Airway epithelial cell (primary cell): ENCODE results near the gene ZSWIM3. TPM values are rescaled to one million over a fixed set of nuclear protein-coding genes. Genes with fewer than 3 reads are reported as not detected.

ENCODE experiments used
- total RNA-seq: library from RNA; depleted of rRNA; stranded (reverse); fragments of >200 nt; gene quantifications from 2 replicates; pipeline ENCODE4 v1.2.3, GENCODE V29; 2015

ZSWIM3 gene
- total RNA-seq = 0.74 and 2.4 TPM in 2 replicates

GRCh38 chr20:45857114-45857881, at the start of gene ZSWIM3, which contains the start of gene ACOT8:
ZSWIM3 (plus strand) TSS chr20:45857614; CDS start chr20:45857826, 212 bp downstream.
ACOT8 (minus strand) TSS chr20:45857392; CDS start chr20:45857315, 77 bp downstream.

DNA sequence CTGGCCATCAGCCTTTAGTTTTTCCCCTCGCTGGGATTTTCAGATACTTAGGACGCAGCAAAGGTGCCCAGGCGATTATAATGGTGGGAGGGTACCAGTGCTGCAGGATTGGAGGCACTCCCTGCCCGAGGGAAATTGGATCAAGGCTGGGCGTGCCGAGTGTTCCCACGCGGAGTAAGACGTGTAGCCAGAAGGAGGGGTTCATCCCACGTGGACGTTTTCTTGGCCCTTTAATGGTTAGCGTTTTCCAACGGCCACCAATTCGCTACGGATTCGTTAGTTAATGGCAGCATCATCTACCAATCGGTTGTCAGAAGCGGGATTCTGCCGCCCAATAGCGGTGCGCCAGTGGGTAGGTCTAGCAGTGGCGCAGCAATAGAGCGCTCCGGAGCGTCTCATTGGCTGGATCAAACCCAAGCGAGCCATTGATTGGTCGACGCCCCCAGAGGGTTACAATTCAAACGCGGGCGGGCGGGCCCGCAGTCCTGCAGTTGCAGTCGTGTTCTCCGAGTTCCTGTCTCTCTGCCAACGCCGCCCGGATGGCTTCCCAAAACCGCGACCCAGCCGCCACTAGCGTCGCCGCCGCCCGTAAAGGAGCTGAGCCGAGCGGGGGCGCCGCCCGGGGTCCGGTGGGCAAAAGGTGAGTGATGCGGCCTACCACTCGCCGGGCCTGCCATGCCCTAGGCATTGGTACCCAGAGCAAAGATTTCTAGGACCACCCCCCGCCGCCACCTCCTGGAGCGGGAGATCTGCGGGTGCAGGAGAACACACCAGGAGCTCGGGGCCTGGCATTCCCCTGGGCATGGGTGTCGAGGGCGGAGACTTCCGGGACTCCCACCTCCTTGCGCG, 45.0 kb upstream of the ZSWIM3 start, which contains the start of gene UBE2C:
TSS of gene UBE2C (plus strand) at position 488 of the 849 bp plus-strand sequence. CDS start at position 540, 52 bp downstream.

GRCh38 chr20:45827030-45827652, 30.3 kb upstream of the ZSWIM3 start, which contains the start of gene TNNC2:
TNNC2 (minus strand) TSS chr20:45827312; CDS start chr20:45827248, 64 bp downstream.

DNA sequence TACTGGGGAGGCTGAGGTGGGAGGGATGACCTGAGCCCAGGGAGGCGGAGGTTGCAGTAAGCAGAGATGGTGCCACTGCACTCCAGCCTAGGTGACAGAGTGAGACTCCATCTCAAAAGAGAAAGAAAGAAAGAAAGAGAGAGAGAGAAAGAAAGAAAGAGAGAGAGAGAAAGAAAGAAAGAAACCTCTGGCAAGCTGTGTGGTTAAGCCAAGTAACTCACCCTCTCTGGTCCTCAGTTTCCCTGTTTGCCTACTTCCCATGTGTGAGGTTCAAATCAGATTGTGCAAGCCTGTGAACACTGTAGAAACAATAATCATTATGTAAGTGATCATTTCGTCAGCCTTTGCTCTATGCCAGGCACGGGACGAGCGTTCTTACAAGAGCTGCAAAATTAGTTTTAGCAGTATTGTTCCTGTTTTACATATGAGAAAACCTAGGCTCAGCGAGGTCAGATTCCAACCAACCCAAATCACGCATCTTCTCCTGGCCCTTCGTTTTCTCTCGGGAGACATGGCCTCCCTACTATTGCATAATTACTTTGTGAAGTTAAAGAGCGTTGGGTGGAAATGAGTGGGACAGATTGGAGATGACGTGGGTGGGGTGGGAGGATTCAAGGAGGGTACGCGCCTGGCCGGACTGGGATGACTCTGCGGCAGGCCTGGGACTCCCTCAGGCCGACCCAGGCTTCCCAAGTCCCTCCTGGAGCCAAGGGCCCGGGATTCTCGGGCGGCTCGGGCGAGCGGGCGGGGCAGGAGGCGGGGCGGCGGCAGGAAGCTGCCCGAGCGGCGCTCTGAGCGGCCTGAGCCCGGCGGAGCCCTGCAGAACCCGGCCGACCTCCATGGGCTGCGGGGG, 24.2 kb upstream of the ZSWIM3 start, which contains the start of gene SNX21:
TSS of gene SNX21 (plus strand) at position 770 of the 853 bp plus-strand sequence. CDS start 121 bp downstream, outside the sequence.

GRCh38 chr20:45880988-45881788, 23.8 kb downstream of the ZSWIM3 start, which contains the start of gene ZSWIM1:
ZSWIM1 (plus strand) TSS chr20:45881227; CDS start chr20:45882593, 1,366 bp downstream.

GRCh38 chr20:45887346-45887715, 29.9 kb downstream of the ZSWIM3 start, which contains the start of gene SPATA25:
SPATA25 (minus strand) TSS chr20:45887622; CDS start chr20:45887590, 32 bp downstream.

DNA sequence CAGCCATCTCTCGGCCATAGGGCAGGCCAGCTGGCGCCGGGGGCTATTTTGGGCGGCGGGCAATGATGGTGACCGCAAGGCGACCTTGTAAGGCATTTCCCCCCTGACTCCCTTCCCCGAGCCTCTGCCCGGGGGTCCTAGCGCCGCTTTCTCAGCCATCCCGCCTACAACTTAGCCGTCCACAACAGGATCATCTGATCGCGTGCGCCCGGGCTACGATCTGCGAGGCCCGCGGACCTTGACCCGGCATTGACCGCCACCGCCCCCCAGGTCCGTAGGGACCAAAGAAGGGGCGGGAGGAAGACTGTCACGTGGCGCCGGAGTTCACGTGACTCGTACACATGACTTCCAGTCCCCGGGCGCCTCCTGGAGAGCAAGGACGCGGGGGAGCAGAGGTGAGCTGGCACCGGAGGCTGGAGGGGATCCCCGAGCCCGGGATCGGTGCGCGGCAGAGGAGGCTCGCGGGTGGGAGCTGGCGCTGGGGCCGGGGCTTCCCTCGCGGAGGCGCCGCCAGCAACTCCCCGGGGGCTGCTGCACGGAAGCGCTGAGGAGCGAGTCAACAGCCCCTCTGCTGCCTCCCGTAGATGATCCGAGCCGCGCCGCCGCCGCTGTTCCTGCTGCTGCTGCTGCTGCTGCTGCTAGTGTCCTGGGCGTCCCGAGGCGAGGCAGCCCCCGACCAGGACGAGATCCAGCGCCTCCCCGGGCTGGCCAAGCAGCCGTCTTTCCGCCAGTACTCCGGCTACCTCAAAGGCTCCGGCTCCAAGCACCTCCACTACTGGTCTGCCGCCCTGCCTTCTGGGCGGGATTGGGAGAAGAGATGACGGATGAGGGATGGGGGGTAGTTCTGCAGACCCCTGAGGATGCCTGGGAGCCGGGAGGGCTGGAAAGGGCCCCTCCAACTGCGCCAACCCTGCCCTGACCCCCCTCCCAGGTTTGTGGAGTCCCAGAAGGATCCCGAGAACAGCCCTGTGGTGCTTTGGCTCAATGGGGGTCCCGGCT, 33.9 kb downstream of the ZSWIM3 start, which contains the start of the genes CTSA and NEURL2:
TSS of gene CTSA (plus strand) at position 351 of the 999 bp plus-strand sequence. CDS start at position 585, 234 bp downstream.
TSS of gene NEURL2 (minus strand) at position 224 of the 999 bp plus-strand sequence. CDS start at position 7, 217 bp downstream.

DNA sequence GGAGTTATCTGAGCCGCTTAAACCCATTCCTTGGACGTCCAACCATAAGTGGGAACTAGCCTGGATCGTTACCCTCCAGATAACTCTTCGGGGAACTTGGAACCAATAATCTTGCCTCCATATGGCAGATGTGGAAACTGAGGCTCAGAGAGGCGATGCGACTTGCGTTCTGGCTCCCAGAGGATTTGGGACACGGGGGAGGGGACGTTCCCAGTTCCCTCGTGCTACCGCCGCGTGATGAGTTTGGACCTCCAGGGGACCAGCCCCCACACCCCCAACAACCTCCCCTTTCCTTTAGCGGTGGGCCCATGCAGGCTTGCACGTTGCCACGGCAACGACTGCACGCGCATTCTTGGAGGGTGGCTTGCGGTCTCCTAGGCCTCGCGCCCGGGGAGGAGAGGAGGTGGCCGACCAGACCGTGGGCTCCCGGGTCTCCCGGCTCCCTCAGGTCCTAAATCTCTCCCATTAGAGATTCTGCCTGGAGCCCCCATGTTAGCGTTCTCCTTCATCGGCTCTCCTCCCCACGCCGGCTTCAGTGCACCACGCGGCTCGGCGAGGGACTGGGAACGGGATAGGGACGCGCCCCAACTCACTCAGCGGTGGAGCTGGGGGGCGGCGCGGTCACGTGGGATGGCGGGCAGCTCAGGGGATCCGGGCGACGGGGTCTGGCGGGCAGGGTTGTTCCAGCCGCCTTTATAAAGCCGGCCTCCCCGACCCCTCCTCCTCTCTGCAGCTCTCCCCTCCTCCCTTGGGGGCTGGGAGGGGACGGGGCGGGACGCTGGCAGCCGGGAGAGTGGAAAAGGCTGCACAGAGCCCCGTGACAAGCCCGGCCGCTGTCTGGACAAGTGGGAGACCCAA, 54.3 kb downstream of the ZSWIM3 start, which contains the start of gene PLTP:
TSS of gene PLTP (minus strand) at position 670 of the 858 bp plus-strand sequence. CDS start 703 bp downstream, outside the sequence.

Other genes starting within 250 kb of the ZSWIM3 start
- not detected in 2 replicates for gene WFDC10A, start 227.9 kb upstream of the ZSWIM3 start, total RNA-seq
- not detected in 2 replicates for gene WFDC9, start 226.3 kb upstream of the ZSWIM3 start, total RNA-seq
- gene WFDC11, start 187.4 kb upstream of the ZSWIM3 start, total RNA-seq = not detected in 2 replicates
- gene WFDC13, start 155.6 kb upstream of the ZSWIM3 start, total RNA-seq = not detected in 2 replicates
- gene WFDC10B, start 152.6 kb upstream of the ZSWIM3 start, total RNA-seq = not detected in 2 replicates
- not detected in 2 replicates for gene SPINT4, start 135.3 kb upstream of the ZSWIM3 start, total RNA-seq
- 0.56 and 1.1 TPM in 2 replicates for gene WFDC3, start 65.7 kb upstream of the ZSWIM3 start, total RNA-seq
- gene DNTTIP1, start 65.7 kb upstream of the ZSWIM3 start, total RNA-seq = 10.8 and 24.2 TPM in 2 replicates
- 95.7 and 112 TPM in 2 replicates for gene UBE2C, start 45.0 kb upstream of the ZSWIM3 start, total RNA-seq
- 0.21 TPM in 1 of 2 replicates, not detected in the other for gene TNNC2, start 30.3 kb upstream of the ZSWIM3 start, total RNA-seq
- 23.2 and 37.3 TPM in 2 replicates for gene SNX21, start 23.8 kb upstream of the ZSWIM3 start, total RNA-seq
- gene ACOT8, start 222 bp upstream of the ZSWIM3 start, total RNA-seq = 46.7 and 50.1 TPM in 2 replicates
- 6.8 and 9.0 TPM in 2 replicates for gene ZSWIM1, start 23.6 kb downstream of the ZSWIM3 start, total RNA-seq
- gene SPATA25, start 30.0 kb downstream of the ZSWIM3 start, total RNA-seq = 0.33 TPM in 1 of 2 replicates, not detected in the other
- 2.0 and 2.3 TPM in 2 replicates for gene NEURL2, start 33.6 kb downstream of the ZSWIM3 start, total RNA-seq
- gene CTSA, start 33.7 kb downstream of the ZSWIM3 start, total RNA-seq = 24.1 and 39.4 TPM in 2 replicates
- 68.9 and 99.4 TPM in 2 replicates for gene PLTP, start 54.5 kb downstream of the ZSWIM3 start, total RNA-seq
- 11.2 and 19.6 TPM in 2 replicates for gene PCIF1, start 77.1 kb downstream of the ZSWIM3 start, total RNA-seq
- gene ZNF335, start 114.6 kb downstream of the ZSWIM3 start, total RNA-seq = 10.8 and 15.0 TPM in 2 replicates
- 10.5 and 10.7 TPM in 2 replicates for gene MMP9, start 151.3 kb downstream of the ZSWIM3 start, total RNA-seq
- gene SLC12A5, start 171.6 kb downstream of the ZSWIM3 start, total RNA-seq = 0.56 and 0.98 TPM in 2 replicates
- 12.7 and 13.4 TPM in 2 replicates for gene NCOA5, start 232.3 kb downstream of the ZSWIM3 start, total RNA-seq